ENCODE results near the gene NINJ1. TPM values are rescaled to one million over a fixed set of nuclear protein-coding genes. Genes with fewer than 3 reads are reported as not detected.
A peak's percentile ranks its signal among the peaks of the same experiment; 100 is the strongest.

Gene NINJ1
- total RNA-seq, 1 experiment from 2014 or later, result 41.3 TPM

- TF ChIP-seq IRF1 (CRISPR knock-in tag; IDR thresholded peaks at IDR 0.05), result no peak
- no peak for TF ChIP-seq AR (CRISPR knock-in tag; IDR thresholded peaks at IDR 0.05)
- no peak for TF ChIP-seq MXD4 (CRISPR knock-in tag; IDR thresholded peaks at IDR 0.05; ENCODE audit: borderline replicate concordance)
- TF ChIP-seq ZBTB21 (CRISPR knock-in tag; IDR thresholded peaks at IDR 0.05; ENCODE audit: borderline replicate concordance), result 0 out of 2 replicates have a peak, but pooled peaks have one; percentile 52
Measured at GRCh38 chr9:93159601-93160471, 25.8 kb upstream of the NINJ1 start (continued).

- H3K9me3 Mint-ChIP-seq, result no peaks in the 10 kb centered on the region
- H3K4me1 Mint-ChIP-seq, result no peaks in the 10 kb centered on the region
- no peaks in the 10 kb centered on the region for H3K36me3 Mint-ChIP-seq
- no peak overlapping the region for H3K27ac Mint-ChIP-seq
- ChIA-PET CTCF (interaction anchor here (1.4 to 1.7 kb wide), 2 partner anchors 134 to 146 kb away, joined by 4 to 7 read pairs; no protein-coding TSS in a partner anchor), POLR2A (no interaction called here)
- DNase-seq (ENCODE audit: low spot score) (no peak), ATAC-seq (no peak)
- TF ChIP-seq ATF2 (CRISPR knock-in tag; IDR thresholded peaks at IDR 0.05; ENCODE audit: borderline replicate concordance, low read depth) (no peak), CBFB (CRISPR knock-in tag; IDR thresholded peaks at IDR 0.05; ENCODE audit: low read depth) (no peak), USF1 (CRISPR knock-in tag; IDR thresholded peaks at IDR 0.05) (no peak), GABPB1 (CRISPR knock-in tag; IDR thresholded peaks at IDR 0.05) (no peak), ZNF263 (CRISPR knock-in tag; IDR thresholded peaks at IDR 0.05; ENCODE audit: low read depth) (no peak), MXD4 (CRISPR knock-in tag; IDR thresholded peaks at IDR 0.05; ENCODE audit: borderline replicate concordance) (no peak), ESRRA (CRISPR knock-in tag; IDR thresholded peaks at IDR 0.05; ENCODE audit: borderline replicate concordance) (no peak), ZNF425 (CRISPR knock-in tag; conservative IDR thresholded peaks at IDR 0.05) (no peak), GTF2I (CRISPR knock-in tag; conservative IDR thresholded peaks at IDR 0.05) (no peak), ZMAT4 (CRISPR knock-in tag; IDR thresholded peaks at IDR 0.05) (no peak), JAZF1 (CRISPR knock-in tag; IDR thresholded peaks at IDR 0.05) (no peak), HMGXB4 (CRISPR knock-in tag; IDR thresholded peaks at IDR 0.05) (no peak)
- H3K27me3 Mint-ChIP-seq (ENCODE audit: low read depth), result peaks cover 3% of the 10 kb centered on the region; the same call in 1 of the 2 replicates
- no peak overlapping the region for H3K4me3 Mint-ChIP-seq
Measured at GRCh38 chr9:93156475-93157008, 22.5 kb upstream of the NINJ1 start.
